ENCODE data around the gene ACKR2. TPM values are rescaled to one million over a fixed set of nuclear protein-coding genes. Genes with fewer than 3 reads are reported as not detected.

ACKR2 gene
- total and polyA plus RNA-seq, 2 experiments from 2014 or later = 0.11 to 0.23 TPM

GRCh38 chr3:42831321-42831713 lies 22.1 kb downstream of the ACKR2 start:
- peak; percentile 71 for DNase-seq
- no peak overlapping the region for H3K9ac ChIP-seq
- H3K4me2 ChIP-seq (ENCODE audit: unreplicated experiment) = no peak overlapping the region
- no peaks in the 10 kb centered on the region for H3K9me2 ChIP-seq (ENCODE audit: insufficient read depth)
- H3K4me3 ChIP-seq = no peak overlapping the region
- no peaks in the 10 kb centered on the region for H4K20me1 ChIP-seq (ENCODE audit: insufficient read depth)
- no peak overlapping the region for H3K27ac ChIP-seq
- no peak overlapping the region for H2AFZ ChIP-seq
- no peaks in the 10 kb centered on the region for H3K4me1 ChIP-seq (ENCODE audit: insufficient read depth)
- WGBS, 2 experiments (ENCODE audit: low coverage in 1 of 2, low lambda C conversion rate in 2 of 2, missing lambda C conversion rate in 2 of 2) = 0 to 6% methylated on average over 3 of the region's 3 CpGs
- in situ Hi-C loops (cut with MboI) = no loop called here
- no peaks in the 10 kb centered on the region for H3K79me2 ChIP-seq (ENCODE audit: insufficient read depth)
- H3K9me3 ChIP-seq (ENCODE audit: low read depth) = no peaks in the 10 kb centered on the region
- no peak for TF ChIP-seq EZH2phosphoT487 (IDR thresholded peaks at IDR 0.05; ENCODE audit: insufficient read depth, low read depth)
- TF ChIP-seq EZH2 (IDR thresholded peaks at IDR 0.05; ENCODE audit: insufficient read depth, poor library complexity, severe bottlenecking) = no peak
- 0 out of 2 replicates have a peak, but pooled peaks cover 6% of the 10 kb centered on the region for H3K27me3 ChIP-seq (replicated peaks; ENCODE audit: insufficient read depth)
- H3F3A ChIP-seq (ENCODE audit: insufficient read depth) = no peaks in the 10 kb centered on the region; the same call in 1 of the 2 replicates
- H3K36me3 ChIP-seq (ENCODE audit: low read depth) = no peaks in the 10 kb centered on the region

GRCh38 chr3:42836150-42837123 lies 27.2 kb downstream of the ACKR2 start:
- H3K27ac ChIP-seq = no peak overlapping the region
- no peaks in the 10 kb centered on the region for H3K79me2 ChIP-seq (ENCODE audit: insufficient read depth)
- no peaks in the 10 kb centered on the region for H4K20me1 ChIP-seq (ENCODE audit: insufficient read depth)
- 67 to 70% methylated on average over 5 of the region's 5 CpGs for WGBS, 2 experiments (ENCODE audit: low coverage in 1 of 2, low lambda C conversion rate in 2 of 2, missing lambda C conversion rate in 2 of 2)
- no peak overlapping the region for H3K4me2 ChIP-seq (ENCODE audit: unreplicated experiment)
- in situ Hi-C loops (cut with MboI) = no loop called here
- no peak overlapping the region for H2AFZ ChIP-seq
- H3K27me3 ChIP-seq (replicated peaks; ENCODE audit: insufficient read depth) = no peaks in the 10 kb centered on the region
- H3K9ac ChIP-seq = no peak overlapping the region
- H3K4me3 ChIP-seq = no peak overlapping the region
- TF ChIP-seq EZH2phosphoT487 (IDR thresholded peaks at IDR 0.05; ENCODE audit: insufficient read depth, low read depth) (no peak), EZH2 (IDR thresholded peaks at IDR 0.05; ENCODE audit: insufficient read depth, poor library complexity, severe bottlenecking) (no peak)
- H3K4me1 ChIP-seq (ENCODE audit: insufficient read depth) = no peaks in the 10 kb centered on the region
- H3F3A ChIP-seq (ENCODE audit: insufficient read depth) = no peaks in the 10 kb centered on the region; the same call in 1 of the 2 replicates
- H3K9me2 ChIP-seq (ENCODE audit: insufficient read depth) = no peaks in the 10 kb centered on the region
- DNase-seq = peak; percentile 12
- H3K36me3 ChIP-seq (ENCODE audit: low read depth) = no peaks in the 10 kb centered on the region
- no peaks in the 10 kb centered on the region for H3K9me3 ChIP-seq (ENCODE audit: low read depth)

- 46 to 50% methylated on average over 4 of the region's 4 CpGs for WGBS, 2 experiments (ENCODE audit: low coverage in 1 of 2, low lambda C conversion rate in 2 of 2, missing lambda C conversion rate in 2 of 2)
- in situ Hi-C loops (cut with MboI) = no loop called here
These were observed 29.3 kb downstream of the ACKR2 start for GRCh38 chr3:42838571-42838970.

GRCh38 chr3:42839616-42840015 lies 30.4 kb downstream of the ACKR2 start:
- in situ Hi-C loops (cut with MboI) = no loop called here
- peak overlapping the region; percentile 44; the same call in 1 of the 2 replicates for H3K9ac ChIP-seq
- no peak overlapping the region for H3K27ac ChIP-seq
- peak; percentile 84 for DNase-seq
- no peaks in the 10 kb centered on the region for H4K20me1 ChIP-seq (ENCODE audit: insufficient read depth)
- H3K79me2 ChIP-seq (ENCODE audit: insufficient read depth) = no peaks in the 10 kb centered on the region
- H3K4me1 ChIP-seq (ENCODE audit: insufficient read depth) = no peaks in the 10 kb centered on the region
- 5% methylated on average over 7 of the region's 7 CpGs for WGBS, 2 experiments (ENCODE audit: low coverage in 1 of 2, low lambda C conversion rate in 2 of 2, missing lambda C conversion rate in 2 of 2)
- peak overlapping the region; percentile 43; the same call in 1 of the 2 replicates for H3K4me3 ChIP-seq
- peak overlapping the region; percentile 37 for H3K4me2 ChIP-seq (ENCODE audit: unreplicated experiment)
- no peaks in the 10 kb centered on the region for H3K9me3 ChIP-seq (ENCODE audit: low read depth)
- no peaks in the 10 kb centered on the region for H3K27me3 ChIP-seq (replicated peaks; ENCODE audit: insufficient read depth)
- no peaks in the 10 kb centered on the region for H3K9me2 ChIP-seq (ENCODE audit: insufficient read depth)
- H2AFZ ChIP-seq = peak overlapping the region; percentile 83
- no peak for TF ChIP-seq EZH2phosphoT487 (IDR thresholded peaks at IDR 0.05; ENCODE audit: insufficient read depth, low read depth)
- TF ChIP-seq EZH2 (IDR thresholded peaks at IDR 0.05; ENCODE audit: insufficient read depth, poor library complexity, severe bottlenecking) = no peak
- H3K36me3 ChIP-seq (ENCODE audit: low read depth) = no peaks in the 10 kb centered on the region
- H3F3A ChIP-seq (ENCODE audit: insufficient read depth) = no peaks in the 10 kb centered on the region

More at GRCh38 chr3:42838571-42838970, 29.3 kb downstream of the ACKR2 start:
- Histone ChIP-seq H3K27ac (no peak overlapping the region), H3K36me3 (ENCODE audit: low read depth) (no peaks in the 10 kb centered on the region), H2AFZ (no peak overlapping the region), H3K9me2 (ENCODE audit: insufficient read depth) (no peaks in the 10 kb centered on the region), H3F3A (ENCODE audit: insufficient read depth) (no peaks in the 10 kb centered on the region), H3K9me3 (ENCODE audit: low read depth) (no peaks in the 10 kb centered on the region), H3K4me1 (ENCODE audit: insufficient read depth) (no peaks in the 10 kb centered on the region), H3K4me2 (ENCODE audit: unreplicated experiment) (no peak overlapping the region), H4K20me1 (ENCODE audit: insufficient read depth) (no peaks in the 10 kb centered on the region), H3K4me3 (no peak overlapping the region), H3K27me3 (replicated peaks; ENCODE audit: insufficient read depth) (no peaks in the 10 kb centered on the region), H3K79me2 (ENCODE audit: insufficient read depth) (no peaks in the 10 kb centered on the region), H3K9ac (no peak overlapping the region)
- TF ChIP-seq EZH2 (IDR thresholded peaks at IDR 0.05; ENCODE audit: insufficient read depth, poor library complexity, severe bottlenecking) (no peak), EZH2phosphoT487 (IDR thresholded peaks at IDR 0.05; ENCODE audit: insufficient read depth, low read depth) (no peak)
- no peak for DNase-seq
